WTC11 (cell line): Measurements from ENCODE around the gene CNST.
"Not testable (repeated sequence)": the region's sequence is repeated elsewhere in the genome, so short reads cannot be mapped to it uniquely, and the experiment has no call there.

ENCODE experiments used
- ATF2 ChIP-seq: sonication (generic); formaldehyde crosslinking; IDR thresholded peaks from 2 replicates; pipeline ENCODE4 v1.8.1; 2022; ENCODE audit warnings: low read depth, missing genetic modification reagents, borderline replicate concordance
- CREM ChIP-seq: sonication (generic); formaldehyde crosslinking; IDR thresholded peaks from 2 replicates; pipeline ENCODE4 v1.8.1; 2022; ENCODE audit warnings: mild to moderate bottlenecking, missing genetic modification reagents, moderate library complexity
- CTCF ChIP-seq: fragments of 200-600 bp; IDR thresholded peaks from 2 replicates; pipeline ENCODE4 v1.8.0; 2022; ENCODE audit warnings: antibody characterized with exemption
- E2F1 ChIP-seq: sonication (generic); formaldehyde crosslinking; IDR thresholded peaks from 2 replicates; pipeline ENCODE4 v1.8.0; 2022; ENCODE audit warnings: mild to moderate bottlenecking, missing genetic modification reagents
- E2F4 ChIP-seq: sonication (generic); formaldehyde crosslinking; IDR thresholded peaks from 2 replicates; pipeline ENCODE4 v1.8.1; 2022; ENCODE audit warnings: low read depth, mild to moderate bottlenecking, moderate library complexity, missing genetic modification reagents, borderline replicate concordance
- JUN ChIP-seq: sonication (generic); formaldehyde crosslinking; IDR thresholded peaks from 2 replicates; pipeline ENCODE4 v1.8.0; 2023; ENCODE audit warnings: mild to moderate bottlenecking, missing genetic modification reagents
- KAT7 ChIP-seq: sonication (generic); formaldehyde crosslinking; IDR thresholded peaks from 2 replicates; pipeline ENCODE4 v1.8.1; 2023; ENCODE audit warnings: missing genetic modification reagents, mild to moderate bottlenecking, borderline replicate concordance
- NR2C2 ChIP-seq: sonication (generic); formaldehyde crosslinking; IDR thresholded peaks from 2 replicates; pipeline ENCODE4 v1.8.0; 2022; ENCODE audit warnings: mild to moderate bottlenecking, missing genetic modification reagents
- TEAD4 ChIP-seq: sonication (generic); formaldehyde crosslinking; IDR thresholded peaks from 2 replicates; pipeline ENCODE4 v1.8.0; 2022; ENCODE audit warnings: mild to moderate bottlenecking, missing genetic modification reagents
- USF1 ChIP-seq: sonication (generic); formaldehyde crosslinking; IDR thresholded peaks from 2 replicates; pipeline ENCODE4 v1.8.0; 2022; ENCODE audit warnings: mild to moderate bottlenecking, missing genetic modification reagents
- ZNF219 ChIP-seq: sonication (generic); formaldehyde crosslinking; IDR thresholded peaks from 2 replicates; pipeline ENCODE4 v1.8.0; 2023; ENCODE audit warnings: missing genetic modification reagents, mild to moderate bottlenecking, borderline replicate concordance
- ZNF232 ChIP-seq: sonication (generic); formaldehyde crosslinking; IDR thresholded peaks from 2 replicates; pipeline ENCODE4 v1.8.0; 2022; ENCODE audit warnings: mild to moderate bottlenecking, missing genetic modification reagents
- ZNF423 ChIP-seq: fragments of 250-450 bp; sonication (Bioruptor Pico); IDR thresholded peaks from 2 replicates; pipeline ENCODE4 v2.1.2; 2022; ENCODE audit warnings: mild to moderate bottlenecking, moderate library complexity

GRCh38 chr1:246589919-246590318 is 23.7 kb downstream of the CNST start:
- not testable (repeated sequence) for TF ChIP-seq USF1 (CRISPR knock-in tag); CREM (CRISPR knock-in tag); E2F4 (CRISPR knock-in tag); KAT7; CTCF; ZNF219; E2F1; TEAD4 (CRISPR knock-in tag); NR2C2 (CRISPR knock-in tag); ZNF423 (CRISPR knock-in tag); JUN (CRISPR knock-in tag); ZNF232 (CRISPR knock-in tag); ATF2 (CRISPR knock-in tag)
